HG03571 (cell line): ENCODE measurements around the gene AMN1.
"Not testable (repeated sequence)": the region's sequence is repeated elsewhere in the genome, so short reads cannot be mapped to it uniquely, and the experiment has no call there.

Source experiments
- ATAC-seq: cut with Tn5 transposase; IDR thresholded peaks from one replicate; pipeline ENCODE4 v1.9.1; 2021; ENCODE audit not compliant: unreplicated experiment

Gene AMN1

DNA sequence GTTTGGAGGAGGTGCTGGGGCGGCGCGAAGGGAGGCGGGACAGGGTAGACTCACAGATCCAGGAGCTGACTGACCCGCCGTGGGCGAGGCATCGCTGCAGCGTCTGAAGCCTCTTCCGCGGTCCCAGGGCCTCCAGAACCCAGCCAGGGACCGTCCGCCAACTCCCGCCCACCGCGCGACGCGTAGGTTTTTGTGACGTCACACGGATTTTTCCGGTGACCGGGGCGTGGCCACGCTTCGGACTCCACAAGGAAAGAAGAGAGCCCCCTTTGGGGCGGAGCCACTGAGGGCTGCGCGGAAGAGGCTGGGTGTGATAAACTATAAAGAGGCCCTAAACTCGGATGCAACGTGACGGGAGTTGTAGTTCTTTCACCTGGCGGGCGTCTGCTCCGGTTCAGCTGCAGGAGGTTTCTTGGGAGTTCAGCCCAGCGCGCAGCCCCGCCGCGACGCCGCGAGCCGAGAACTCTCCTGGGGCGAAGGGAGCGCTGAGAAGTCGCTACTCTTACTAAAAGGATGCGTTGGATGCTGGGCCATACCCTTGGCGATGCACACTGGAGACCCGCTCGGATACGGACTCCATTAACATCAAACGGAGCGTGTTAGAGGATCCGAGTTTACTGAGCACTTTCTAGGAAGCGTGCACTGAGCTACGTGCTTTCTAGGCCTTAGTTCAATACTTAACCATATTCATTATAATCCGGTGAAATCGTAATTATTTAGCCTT, at the start of gene AMN1:
TSS of gene AMN1 (minus strand) at position 105 of the 724 bp plus-strand sequence. CDS start at position 92, 13 bp downstream.
- peak; percentile 95 for ATAC-seq

DNA sequence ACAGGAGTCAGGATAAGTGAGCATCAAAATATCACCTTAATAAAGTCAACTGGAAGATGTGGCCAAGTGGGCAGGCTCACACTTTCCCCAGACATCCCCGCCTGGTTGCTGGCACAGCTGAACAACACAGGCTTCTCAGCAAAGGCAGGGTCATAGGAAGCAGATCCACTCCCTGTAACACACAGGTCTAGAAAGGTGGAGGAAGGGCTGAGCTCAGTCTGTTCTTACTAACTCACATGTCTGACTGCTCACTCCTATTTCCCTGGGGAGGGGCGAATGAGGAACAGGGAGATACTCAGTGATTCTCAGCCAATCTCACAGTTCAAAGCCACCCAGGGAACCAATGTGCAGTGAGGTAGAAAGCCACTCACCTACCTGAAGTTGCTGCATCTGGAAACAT, 45.0 kb upstream of the AMN1 start:
- ATAC-seq = no peak

DNA sequence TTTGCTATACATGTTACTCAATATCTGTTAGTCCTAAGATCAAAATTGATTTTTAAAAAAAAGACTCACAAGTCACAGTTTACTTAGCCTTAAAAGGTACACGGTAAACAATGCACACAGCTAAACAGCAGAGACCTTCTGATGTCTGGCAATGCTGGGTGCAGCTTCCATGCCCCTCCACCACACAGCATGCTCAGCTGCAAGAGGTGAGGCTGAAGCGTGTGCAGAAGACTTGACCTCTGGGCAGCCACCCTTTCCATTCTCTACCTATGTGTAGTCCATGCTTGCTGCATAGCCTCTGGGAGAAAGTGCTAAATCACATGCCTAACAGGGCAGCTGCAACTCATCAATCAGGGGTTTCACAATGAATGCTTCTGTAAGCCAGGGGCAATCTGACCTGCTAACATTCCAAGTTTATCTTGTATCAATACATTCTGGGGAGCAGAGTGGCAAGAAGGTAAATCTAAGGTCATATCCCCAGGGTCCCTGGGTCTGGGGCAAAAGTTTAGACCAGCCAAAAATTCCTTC, 44.5 kb upstream of the AMN1 start:
- no peak for ATAC-seq

DNA sequence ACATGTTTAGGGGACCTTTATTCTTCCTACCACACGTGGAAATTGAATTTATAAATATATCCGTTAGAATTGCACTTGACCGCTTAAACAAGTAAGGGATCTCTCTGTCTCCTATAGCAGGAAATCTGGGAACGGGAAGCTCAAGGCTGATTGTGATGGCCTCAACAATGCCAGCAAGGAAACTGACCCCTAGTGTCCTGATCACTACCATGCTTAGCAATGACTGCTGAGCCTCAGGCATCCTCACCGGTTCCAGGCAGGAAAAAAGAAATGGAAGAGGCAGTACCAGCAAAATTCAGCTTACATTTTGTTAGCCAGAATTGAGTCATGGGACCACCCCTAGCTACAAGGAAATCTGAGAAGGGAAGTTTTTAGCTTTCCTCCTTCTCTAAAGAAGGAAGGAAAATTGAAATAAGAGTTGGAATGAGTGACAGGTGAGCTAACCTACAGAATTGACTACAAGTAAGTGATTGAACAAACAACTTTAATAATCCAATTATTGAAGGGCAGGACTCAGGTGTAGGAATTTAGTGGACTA, 43.9 kb upstream of the AMN1 start:
- no peak for ATAC-seq

DNA sequence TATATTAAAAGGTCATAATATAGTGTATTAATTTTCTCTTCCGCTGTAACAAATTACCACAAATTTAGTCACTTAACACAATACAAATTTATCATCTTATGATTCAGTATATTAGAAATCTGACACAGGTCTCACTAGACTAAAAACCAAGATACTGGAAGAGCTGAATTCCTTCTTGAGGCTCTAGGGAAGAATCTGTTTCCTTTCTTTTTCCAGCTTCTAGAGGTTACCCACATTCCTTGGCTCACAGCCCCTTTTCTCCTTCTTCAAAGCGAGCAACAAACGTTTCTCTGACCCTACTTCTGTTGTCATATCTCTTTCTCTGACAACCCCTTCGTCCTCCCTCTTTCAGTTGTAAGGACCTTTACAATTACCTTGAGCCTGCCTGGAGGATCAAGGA, 43.4 kb upstream of the AMN1 start:
- ATAC-seq = no peak

DNA sequence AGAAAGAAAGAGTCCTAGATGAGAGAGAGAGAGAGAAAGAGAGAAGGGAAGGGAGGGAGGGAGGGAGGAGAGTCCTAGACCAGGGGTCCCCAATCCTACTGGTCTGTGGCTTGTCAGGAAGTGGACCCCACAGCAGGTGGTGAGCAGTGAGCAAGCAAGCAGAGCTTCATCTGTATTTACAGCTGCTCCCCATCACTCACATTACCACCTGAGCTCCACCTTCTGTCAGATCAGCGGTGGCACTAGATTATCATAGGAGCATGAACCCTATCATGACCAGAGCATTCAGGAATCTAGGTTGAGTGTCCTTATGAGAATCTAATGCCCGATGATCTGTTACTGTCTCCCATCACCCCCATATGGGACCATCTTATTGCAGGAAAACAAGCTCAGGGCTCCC, 39.2 kb upstream of the AMN1 start:
- no peak for ATAC-seq

DNA sequence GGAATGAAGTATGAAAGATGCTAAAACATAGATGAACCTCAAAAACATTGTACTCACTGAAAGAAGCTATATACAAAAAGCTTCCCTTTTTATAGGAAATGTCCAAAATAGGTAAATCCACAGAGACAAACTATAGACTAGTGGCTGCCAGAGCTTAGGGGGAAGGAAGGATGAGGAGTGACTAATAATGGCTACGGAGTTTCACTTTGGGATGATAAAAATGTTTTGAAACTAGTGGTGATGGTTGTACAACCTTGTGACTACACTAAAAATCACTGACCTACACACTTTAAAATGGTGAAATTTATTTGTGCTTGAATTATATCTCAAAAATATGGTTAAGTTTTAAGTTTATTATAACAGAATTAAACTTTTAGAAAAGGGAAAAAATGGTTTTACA, 37.1 kb upstream of the AMN1 start:
- ATAC-seq = no peak

DNA sequence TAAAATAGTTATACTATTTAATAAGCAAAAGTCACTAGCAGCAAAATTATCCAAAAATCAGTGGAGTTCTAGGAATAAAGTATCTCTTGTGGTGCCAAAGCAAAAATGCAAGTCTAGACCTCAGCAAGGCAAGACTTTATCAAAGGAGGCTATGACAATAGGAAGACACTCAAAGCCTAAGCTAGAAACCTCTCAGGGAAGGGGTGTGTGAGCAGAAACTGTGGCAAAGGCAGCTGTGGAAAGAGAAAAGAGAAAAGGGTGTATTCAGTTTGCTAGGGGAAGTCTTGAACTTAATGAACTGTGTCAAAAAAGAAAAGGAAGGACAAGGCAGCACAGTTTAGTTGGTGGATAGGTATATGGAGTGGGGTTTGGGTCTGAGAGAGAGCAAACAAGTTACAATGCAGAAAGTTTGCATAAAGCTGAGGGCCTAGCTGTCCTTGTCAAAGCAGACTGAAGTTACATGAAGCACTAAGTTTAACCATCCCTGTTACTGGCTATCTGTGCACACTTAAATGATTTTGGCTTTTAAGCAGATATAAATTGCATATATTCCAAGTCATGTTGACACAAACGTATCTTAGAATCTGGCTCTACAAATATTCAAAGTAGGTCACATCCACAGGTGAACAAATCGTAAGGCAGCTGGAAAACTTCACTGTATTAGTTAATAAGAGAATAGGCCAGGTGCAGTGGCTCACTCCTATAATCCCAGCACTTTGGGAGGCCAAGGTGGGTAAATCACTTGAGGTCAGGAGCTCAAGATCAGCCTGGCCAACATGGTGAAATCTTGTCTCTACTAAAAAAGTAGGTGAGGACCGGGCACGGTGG, 31.0 kb upstream of the AMN1 start:
- no peak for ATAC-seq

DNA sequence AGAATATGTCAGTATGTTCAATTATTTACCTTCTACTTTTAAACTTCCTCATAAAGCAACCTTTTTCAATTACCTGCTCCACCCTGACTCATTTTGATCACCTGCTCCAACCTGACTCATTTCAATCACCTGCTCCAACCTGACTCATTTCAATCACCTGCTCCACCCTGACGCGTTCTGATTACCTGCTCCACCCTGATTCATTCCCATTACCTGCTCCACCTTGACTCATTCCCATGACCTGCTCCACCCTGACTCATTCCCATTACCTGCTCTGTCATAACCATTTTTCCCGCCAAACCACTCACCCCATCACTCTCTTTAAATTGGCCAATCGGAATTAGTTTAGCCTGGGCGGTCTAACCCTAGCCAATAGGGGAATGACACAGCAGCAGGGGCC, 29.5 kb upstream of the AMN1 start:
- not testable (repeated sequence) for ATAC-seq

DNA sequence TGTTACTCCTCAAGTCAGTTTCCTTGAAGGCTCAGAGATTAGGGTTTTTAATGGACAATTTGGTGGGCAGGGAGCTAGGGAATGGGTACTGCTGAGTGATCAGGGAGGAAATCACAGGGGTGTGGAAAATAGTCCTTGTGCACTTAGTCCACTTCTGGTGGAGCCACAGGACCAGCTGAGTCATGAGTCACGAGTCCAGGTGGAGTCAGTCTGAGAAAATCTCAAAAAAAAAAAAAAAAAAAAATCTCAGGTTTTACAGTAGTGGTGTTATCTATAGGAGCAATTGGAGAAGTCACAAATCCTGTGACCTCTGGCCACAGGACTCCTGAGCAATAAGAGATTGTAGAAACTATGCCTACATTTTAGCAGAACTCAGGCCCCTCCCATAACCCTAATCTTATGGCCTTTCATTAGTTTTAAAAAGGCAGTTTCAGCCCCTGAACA, 28.2 kb upstream of the AMN1 start:
- no peak for ATAC-seq

DNA sequence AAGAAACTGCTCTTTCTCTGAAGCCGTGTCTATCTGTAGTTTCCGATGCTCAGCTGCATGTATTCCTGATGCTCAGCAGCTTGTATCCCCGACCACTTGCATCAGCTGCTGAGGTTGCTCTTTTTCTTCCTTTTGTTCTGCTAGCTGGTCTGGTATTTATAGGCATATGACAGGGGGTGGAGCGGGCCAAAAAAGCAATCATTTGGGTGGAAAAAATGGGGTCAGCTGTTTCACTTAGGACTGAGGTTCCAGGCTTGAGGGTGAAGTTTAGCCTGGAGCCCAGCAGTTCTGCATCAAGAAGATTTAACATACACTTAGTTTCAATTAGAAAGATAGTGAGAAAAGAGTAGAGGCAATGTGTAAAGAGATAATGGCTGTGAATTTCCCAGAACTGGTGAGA, 23.6 kb upstream of the AMN1 start:
- ATAC-seq = no peak

DNA sequence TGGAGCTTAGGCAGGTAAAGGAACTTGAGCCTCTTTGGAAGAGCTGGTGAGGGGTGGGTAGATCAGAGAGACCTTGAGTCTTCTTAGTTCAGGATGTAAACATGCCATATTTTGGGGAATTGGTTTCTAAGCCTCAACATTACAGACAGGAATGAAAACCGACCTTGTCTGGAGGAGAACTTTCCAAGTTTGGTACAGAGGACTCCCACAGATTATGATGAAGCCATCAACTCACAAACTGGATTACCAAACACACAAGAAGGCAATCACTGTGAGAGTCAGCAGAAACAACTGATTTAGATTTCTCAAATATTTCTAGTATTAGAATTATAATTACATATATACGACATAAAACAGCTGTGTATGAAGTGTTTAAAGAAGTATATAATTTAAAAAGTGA, 22.3 kb upstream of the AMN1 start:
- ATAC-seq = no peak

DNA sequence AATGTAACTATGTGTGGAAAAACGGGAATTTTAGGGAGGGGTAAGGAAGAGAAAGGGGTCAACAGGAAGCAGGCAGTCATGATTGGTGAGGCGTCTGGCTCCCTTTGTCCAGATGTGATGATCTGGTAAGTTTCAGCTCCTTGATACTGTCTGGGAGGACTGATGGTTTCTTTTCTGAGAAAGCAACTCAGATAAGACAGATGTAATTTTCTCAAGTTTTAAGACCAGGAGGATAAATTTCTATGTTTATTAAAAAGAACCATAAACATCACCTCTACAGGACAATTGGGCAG, 21.9 kb upstream of the AMN1 start:
- ATAC-seq = no peak

DNA sequence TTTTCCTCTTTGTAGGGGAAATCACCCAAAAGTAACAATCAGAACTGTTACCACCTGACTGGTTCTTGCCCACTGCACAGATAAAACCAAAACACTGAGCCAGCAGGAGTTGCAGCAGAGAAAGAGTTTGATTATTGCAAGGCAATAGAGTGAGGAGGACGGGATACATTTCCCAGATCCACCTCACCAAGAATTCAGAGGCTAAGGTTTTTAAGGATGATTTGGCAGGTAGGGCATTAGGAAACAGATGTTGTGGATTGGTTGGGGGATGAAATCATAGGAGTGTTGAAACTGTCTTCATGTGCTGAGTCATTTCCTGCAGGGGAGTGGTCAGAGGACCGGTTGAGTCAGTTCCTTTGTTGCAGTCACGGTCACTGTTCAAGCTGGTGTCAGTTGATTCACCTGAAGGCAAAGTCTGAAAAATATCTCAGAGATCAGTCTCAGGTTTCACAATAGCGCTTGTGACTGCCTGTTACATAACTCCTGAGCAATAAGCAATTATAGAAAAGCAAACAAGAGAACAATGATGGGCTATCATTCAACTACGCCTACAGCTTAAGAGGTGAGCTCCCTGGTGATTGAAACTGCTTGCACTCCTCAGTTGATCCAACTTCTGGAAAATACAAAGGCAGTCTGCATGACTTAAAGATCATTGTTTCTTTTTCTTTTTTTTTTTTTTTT, 20.3 kb upstream of the AMN1 start:
- peak; percentile 81 for ATAC-seq

DNA sequence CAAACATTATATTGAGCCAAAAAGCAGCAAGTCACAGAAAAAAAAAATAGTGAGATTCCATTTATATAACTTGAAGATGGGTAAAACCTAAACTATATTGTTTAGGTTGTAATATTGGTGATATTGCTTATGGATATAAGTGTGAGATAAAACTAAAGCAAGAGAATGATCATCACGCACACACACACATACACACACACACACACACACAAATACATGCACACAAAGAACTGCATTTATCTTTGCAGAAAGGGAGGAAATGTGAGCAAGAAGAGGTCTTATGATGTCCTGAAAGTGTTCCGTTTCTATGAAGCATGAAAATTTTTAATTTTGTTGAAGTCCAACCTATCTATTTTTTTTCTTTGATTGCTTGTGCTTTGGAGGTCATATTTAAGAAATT, 16.4 kb upstream of the AMN1 start:
- ATAC-seq = no peak

DNA sequence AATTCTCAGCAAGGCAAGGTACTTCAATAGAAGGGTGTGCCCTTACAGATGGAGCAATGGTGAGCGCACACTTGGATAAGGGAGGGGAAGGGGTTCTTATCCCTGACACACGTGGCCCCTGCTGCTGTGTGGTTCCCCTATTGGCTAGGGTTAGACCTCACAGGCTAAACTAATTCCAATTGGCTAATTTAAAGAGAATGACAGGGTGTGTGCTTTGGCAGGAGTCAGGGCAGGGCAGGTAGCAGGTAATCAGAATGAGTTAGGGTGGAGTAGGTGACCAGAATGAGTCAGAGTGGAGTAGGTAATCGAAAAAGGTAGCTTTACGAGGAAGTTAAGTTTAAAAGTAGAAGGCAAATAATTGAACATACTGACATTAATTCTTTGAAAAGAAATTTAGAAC, 15.5 kb upstream of the AMN1 start:
- not testable (repeated sequence) for ATAC-seq

DNA sequence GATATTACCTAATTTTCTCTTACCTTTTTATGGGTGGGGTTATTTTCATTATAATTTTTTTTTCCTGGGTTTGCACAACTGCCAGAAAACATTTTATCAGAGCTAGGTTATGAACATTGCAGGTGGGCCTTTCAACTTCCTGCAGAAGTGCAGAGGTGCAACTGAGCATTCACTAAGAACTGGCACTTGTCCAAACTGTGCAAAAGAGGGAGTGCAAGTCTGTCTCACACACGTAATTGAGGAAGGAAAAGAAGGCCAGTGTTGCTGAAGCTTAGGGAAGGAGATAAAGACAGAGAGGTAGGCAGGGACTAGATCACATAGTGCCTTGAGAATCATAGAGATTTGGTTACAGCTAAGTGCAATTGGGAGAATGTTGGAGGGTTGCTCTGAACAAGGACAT, 14.1 kb upstream of the AMN1 start:
- no peak for ATAC-seq

DNA sequence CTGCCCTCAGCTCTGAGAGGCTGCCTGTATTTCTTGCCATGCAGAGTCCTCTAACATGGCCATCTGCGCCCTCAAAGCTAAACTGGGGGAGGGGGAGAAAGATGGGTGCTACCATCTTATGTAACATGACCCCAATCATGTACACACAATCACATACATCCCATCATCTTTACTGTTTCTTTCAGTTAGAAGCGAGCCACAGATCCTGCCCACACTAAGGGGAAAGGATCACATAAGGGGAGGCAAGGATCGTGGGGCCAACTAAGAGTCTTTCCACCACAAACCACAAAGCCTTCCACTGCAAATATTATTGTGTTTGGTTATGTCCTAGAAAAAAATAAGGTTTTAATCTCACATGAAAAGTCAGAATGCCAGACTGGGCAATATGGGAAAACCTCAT, 11.8 kb upstream of the AMN1 start:
- ATAC-seq = no peak

DNA sequence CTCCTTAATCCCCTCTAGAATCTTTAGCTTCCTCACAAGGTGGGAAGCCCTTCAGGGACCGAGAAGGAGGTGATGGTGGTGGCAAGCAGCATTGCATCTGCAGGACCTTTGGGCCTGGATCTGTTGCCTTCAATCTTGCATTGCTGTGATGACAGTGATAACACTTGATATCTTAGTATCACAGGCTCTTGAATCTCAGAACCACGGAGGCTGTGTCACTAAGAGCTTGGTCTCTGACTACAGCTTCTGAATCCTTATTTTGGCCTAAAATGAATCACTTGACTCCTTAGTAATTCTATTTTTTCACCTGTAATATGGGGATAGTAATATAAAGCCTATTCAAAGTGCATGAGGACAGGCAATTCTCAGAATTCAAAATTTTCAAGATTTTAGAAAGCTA, 8.9 kb upstream of the AMN1 start:
- ATAC-seq = no peak

DNA sequence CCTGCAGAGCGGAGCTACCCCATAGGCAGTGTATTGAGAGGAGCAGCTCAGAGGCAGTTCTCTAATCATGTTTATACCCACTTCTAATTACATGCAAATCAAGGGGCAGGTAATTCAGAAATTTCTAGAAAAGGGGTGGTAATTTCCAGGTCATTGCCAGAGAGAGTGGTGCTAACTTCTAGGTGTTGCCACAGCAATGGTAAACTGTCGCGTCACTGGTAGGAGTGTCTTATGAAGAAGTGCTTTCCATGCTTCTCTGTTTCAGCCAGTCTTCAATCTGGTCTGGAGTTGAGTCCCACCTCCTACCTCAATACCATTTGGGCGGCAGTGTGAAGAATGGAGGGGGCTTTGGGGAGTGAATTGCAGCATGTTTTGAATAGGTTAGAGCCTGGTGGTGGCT, 8.5 kb upstream of the AMN1 start:
- ATAC-seq = no peak

DNA sequence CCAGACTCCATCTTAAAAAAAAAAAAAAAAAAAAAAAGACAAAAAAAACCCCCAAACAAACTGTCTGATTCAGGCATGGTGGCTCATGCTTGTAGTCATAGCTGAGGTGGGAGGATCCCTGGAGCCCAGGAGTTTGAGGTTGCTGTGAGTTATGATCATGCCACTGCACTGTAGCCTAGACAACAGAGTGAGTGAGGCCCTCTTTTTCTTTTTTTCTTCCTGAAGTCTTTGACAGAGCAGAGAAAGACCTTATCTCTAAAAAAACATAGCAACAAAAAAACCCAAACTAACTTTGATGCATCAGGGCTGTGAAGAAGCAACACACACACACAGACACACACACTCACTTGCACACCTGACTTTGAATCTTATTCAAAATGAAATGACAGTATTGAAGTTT, 7.7 kb upstream of the AMN1 start:
- no peak for ATAC-seq
